HepG2 (cell line): Measurements from ENCODE around the gene SLC1A6. TPM values are rescaled to one million over a fixed set of nuclear protein-coding genes. Genes with fewer than 3 reads are reported as not detected.

Source experiments
- ATAC-seq: fragments of 200-7000 bp; cut with Tn5 transposase; 3 replicates; pipeline ENCODE4 v1.9.1; 2020; ENCODE audit warnings: mild to moderate bottlenecking, moderate library complexity
- BruUV-seq: library from RNA; stranded (reverse); fragments of 400-500 nt; replicated peaks from 2 replicates; lab custom pipeline; 2021; lab: Mats Ljungman, UMichigan
- CTCF ChIA-PET: fragments of 300-600 bp; formaldehyde crosslinking; extraction: SDS; loops from one replicate; lab custom pipeline; 2021; ENCODE audit warnings: low total read pairs, inconsistent platforms, low intra/inter-chr PET ratio; lab: Yijun Ruan, JAX
- POLR2A ChIA-PET: fragments of 350-600 bp; sonication (Branson Sonifier 250); formaldehyde crosslinking; loops from one replicate; lab custom pipeline; 2020; ENCODE audit warnings: antibody characterized with exemption, inconsistent platforms; lab: Yijun Ruan, JAX
- DNase-seq: peaks from one replicate; pipeline ENCODE4 v3.0.0-alpha.2; 2015; ENCODE audit warnings: low spot score
- FAIRE-seq: peaks from 3 replicates; lab custom pipeline; 2011; peaks lifted over from hg19 to GRCh38; lab: Jason Lieb, UNC
- H2AFZ ChIP-seq: one replicate; pipeline ENCODE4 v1.6.1; 2011; ENCODE audit warnings: low read length, inconsistent platforms
- H3K27ac ChIP-seq: fragments of 300-600 bp; 3 replicates; pipeline ENCODE4 v1.8.0; 2011; ENCODE audit warnings: mixed run types, mild to moderate bottlenecking, mixed read lengths, low read length, inconsistent platforms; ENCODE audit not compliant: insufficient read depth; ENCODE audit errors: extremely low read length
- H3K27me3 ChIP-seq, 2 experiments: fragments of 200-600 bp in 1 of 2; 2 replicates in 1 of 2; 3 replicates in 1 of 2; pipeline versions ENCODE4 v1.6.0 to v1.8.0; 2011; ENCODE audit warnings: low read length in 2 of 2, mild to moderate bottlenecking in 2 of 2, moderate library complexity in 2 of 2, inconsistent platforms in 1 of 2; ENCODE audit not compliant: insufficient read depth in 2 of 2, control insufficient read depth in 1 of 2
- H3K36me3 ChIP-seq, 2 experiments: fragments of 200-600 bp in 1 of 2; replicated peaks in 1 of 2; 2 replicates in 1 of 2; 3 replicates in 1 of 2; pipeline versions ENCODE4 v1.5.1 to v1.8.0; 2011; ENCODE audit warnings: low read length in 2 of 2, inconsistent platforms in 1 of 2; ENCODE audit not compliant: insufficient read depth in 2 of 2, control insufficient read depth in 1 of 2
- H3K4me1 ChIP-seq: 2 replicates; pipeline ENCODE4 v1.5.1; 2012; ENCODE audit warnings: low read length, inconsistent platforms; ENCODE audit not compliant: insufficient read depth
- H3K4me2 ChIP-seq: 2 replicates; pipeline ENCODE4 v1.6.0; 2011; ENCODE audit warnings: low read depth, low read length, inconsistent platforms
- H3K4me3 ChIP-seq, 3 experiments: fragments of 200-600 bp in 1 of 3; sonication (generic), shearing (Covaris generic) in 1 of 3; replicated peaks in 1 of 3; 2 replicates each; pipeline ENCODE4 v1.5.1; 2011 to 2016; ENCODE audit warnings: low read length in 3 of 3, inconsistent platforms in 2 of 3, low read depth in 2 of 3, mild to moderate bottlenecking in 2 of 3, control low read depth in 1 of 3, mixed read lengths in 1 of 3; ENCODE audit not compliant: insufficient read depth in 1 of 3
- H3K79me2 ChIP-seq: one replicate; pipeline ENCODE4 v1.6.1; 2011; ENCODE audit warnings: low read length, inconsistent platforms; ENCODE audit not compliant: insufficient read depth
- H3K9ac ChIP-seq: 2 replicates; pipeline ENCODE4 v1.6.0; 2011; ENCODE audit warnings: mild to moderate bottlenecking, low read depth, low read length, inconsistent platforms; ENCODE audit not compliant: insufficient read depth
- H3K9me3 ChIP-seq: 2 replicates; pipeline ENCODE4 v1.5.1; 2012; ENCODE audit warnings: mild to moderate bottlenecking, low read length
- H4K20me1 ChIP-seq: 2 replicates; pipeline ENCODE4 v1.6.0; 2011; ENCODE audit warnings: inconsistent platforms, mild to moderate bottlenecking, low read length, moderate library complexity; ENCODE audit not compliant: insufficient read depth
- CEBPZ ChIP-seq: IDR thresholded peaks from 2 replicates; pipeline ENCODE4 v1.6.1; 2012; ENCODE audit warnings: low read length, improper control_type of control experiment
- FOXA1 ChIP-seq, 2 experiments: fragments of 450-650 bp in 1 of 2; sonication (generic) in 1 of 2; formaldehyde crosslinking in 1 of 2; IDR thresholded peaks; 2 replicates each; pipeline versions ENCODE4 v1.4.0 to v1.6.1; 2016 to 2020; ENCODE audit warnings: missing genetic modification reagents in 1 of 2
- GFI1 ChIP-seq: sonication (generic); formaldehyde crosslinking; IDR thresholded peaks from 2 replicates; pipeline ENCODE4 v1.5.0; 2020; ENCODE audit warnings: missing genetic modification reagents, mild to moderate bottlenecking, borderline replicate concordance
- GTF3A ChIP-seq: sonication (generic); formaldehyde crosslinking; conservative IDR thresholded peaks from 2 replicates; pipeline ENCODE4 v1.4.0; 2020; ENCODE audit warnings: mild to moderate bottlenecking, missing genetic modification reagents
- HINFP ChIP-seq: sonication (generic); formaldehyde crosslinking; IDR thresholded peaks from 2 replicates; pipeline ENCODE4 v1.4.0; 2020; ENCODE audit warnings: low read depth, mild to moderate bottlenecking, missing genetic modification reagents
- HOXA3 ChIP-seq: sonication (generic); formaldehyde crosslinking; IDR thresholded peaks from 2 replicates; pipeline ENCODE4 v1.5.0; 2020; ENCODE audit warnings: missing genetic modification reagents
- HOXA7 ChIP-seq: sonication (generic); formaldehyde crosslinking; IDR thresholded peaks from 2 replicates; pipeline ENCODE4 v1.8.1; 2022; ENCODE audit warnings: mild to moderate bottlenecking, missing genetic modification reagents, moderate library complexity
- KDM3A ChIP-seq: IDR thresholded peaks from 2 replicates; pipeline ENCODE4 v1.6.1; 2018; ENCODE audit warnings: low read depth, missing compliant biosample characterization
- PBX2 ChIP-seq: IDR thresholded peaks from 2 replicates; pipeline ENCODE4 v1.6.1; 2016; ENCODE audit warnings: control low read depth
- SMC3 ChIP-seq: IDR thresholded peaks from 2 replicates; pipeline ENCODE4 v1.6.1; 2011; ENCODE audit warnings: low read length, improper control_type of control experiment
- ZC3H13 ChIP-seq: sonication (generic); formaldehyde crosslinking; IDR thresholded peaks from 2 replicates; pipeline ENCODE4 v1.8.1; 2023; ENCODE audit warnings: mild to moderate bottlenecking, missing genetic modification reagents, moderate library complexity
- ZMYM3 ChIP-seq: sonication (generic); formaldehyde crosslinking; IDR thresholded peaks from 2 replicates; pipeline ENCODE4 v1.5.1; 2020; ENCODE audit warnings: mild to moderate bottlenecking, missing genetic modification reagents
- ZNF33B ChIP-seq: sonication (generic); formaldehyde crosslinking; IDR thresholded peaks from 2 replicates; pipeline ENCODE4 v1.5.1; 2020; ENCODE audit warnings: mild to moderate bottlenecking, missing genetic modification reagents
- ZNF563 ChIP-seq: sonication (generic); formaldehyde crosslinking; IDR thresholded peaks from 2 replicates; pipeline ENCODE4 v1.8.0; 2022; ENCODE audit warnings: mild to moderate bottlenecking, moderate library complexity, missing genetic modification reagents
- ZNF609 ChIP-seq: sonication (generic); formaldehyde crosslinking; IDR thresholded peaks from 2 replicates; pipeline ENCODE4 v1.4.0; 2020; ENCODE audit warnings: mild to moderate bottlenecking, missing genetic modification reagents, borderline replicate concordance
- WGBS: methylation state at CpG from one replicate; pipeline ENCODE4 v1.1.6; 2017; ENCODE audit warnings: low lambda C conversion rate; 5-methylcytosine and 5-hydroxymethylcytosine counted together
- in situ Hi-C: cut with HindIII; loops from 2 replicates; pipeline ENCODE4 v1.10.0; 2017; ENCODE audit warnings: low pct_unique_long_range_greater_than_20kb; ENCODE audit not compliant: extremely low pct_ligation_motif_present
- intact Hi-C: fragments of 100-400 bp; cut with micrococcal nuclease; formaldehyde crosslinking; loops from one replicate; pipeline ENCODE4 v1.10.0; 2022; ENCODE audit not compliant: unreplicated experiment
- polyA plus RNA-seq, 8 experiments: library from polyadenylated mRNA; depleted of rRNA in 3 of 8; stranded (reverse) in 7 of 8; unstranded in 1 of 8; fragments of >200 nt; fragmentation: Illumina TruSeq in 4 of 8; extraction: Trizol in 4 of 8; gene quantifications; 2 replicates each; pipeline versions ENCODE4 v1.2.1 to v1.2.3, GENCODE V29; 2011 to 2016; ENCODE audit warnings: low read depth in 4 of 8, missing spikeins in 1 of 8, mixed read lengths in 1 of 8; ENCODE audit not compliant: insufficient read depth in 1 of 8
- total RNA-seq, 5 experiments: library from RNA; depleted of rRNA; stranded (reverse); fragments of >200 nt; fragmentation: Illumina TruSeq; extraction: Trizol; gene quantifications; 2 replicates each; pipeline ENCODE4 v1.2.3, GENCODE V29; 2016; ENCODE audit warnings: low read depth in 1 of 5

Gene SLC1A6
- total and polyA plus RNA-seq, 2 of the 13 experiments (the other 11 are each of a cell fraction or from before 2014, with no cell fraction given) = not detected

- no peak overlapping the region for H2AFZ ChIP-seq
- DNase-seq (no peak), ATAC-seq (no peak), FAIRE-seq (no peak)
- no peaks in the 10 kb centered on the region for H4K20me1 ChIP-seq
- H3K27ac ChIP-seq = no peak overlapping the region
- ChIA-PET CTCF (no interaction called here), POLR2A (no interaction called here)
- H3K4me3 ChIP-seq = no peak overlapping the region
- no peak overlapping the region for H3K9ac ChIP-seq
- intact Hi-C loops (no loop called here), in situ Hi-C loops (no loop called here)
- WGBS = 51% methylated on average over 11 of the region's 11 CpGs
- no peaks in the 10 kb centered on the region for H3K79me2 ChIP-seq
- 0 out of 2 replicates have a peak, but pooled peaks cover 3% of the 10 kb centered on the region for H3K9me3 ChIP-seq
- H3K27me3 ChIP-seq = 0 out of 5 replicates have a peak, but pooled peaks cover 0 to 4% of the 10 kb centered on the region in 2 experiments
- H3K36me3 ChIP-seq = no peaks in the 10 kb centered on the region
- no peak overlapping the region for H3K4me2 ChIP-seq
- H3K4me1 ChIP-seq = no peaks in the 10 kb centered on the region
- no TSS peak for BruUV-seq
- TF ChIP-seq SMC3 = no peak
- no peak for TF ChIP-seq CEBPZ
- TF ChIP-seq ZNF33B (CRISPR knock-in tag) = no peak
- no peak for TF ChIP-seq KDM3A
- TF ChIP-seq HOXA3 (CRISPR knock-in tag) = no peak
- no peak for TF ChIP-seq HINFP (CRISPR knock-in tag)
- no peak for TF ChIP-seq PBX2 (CRISPR knock-in tag)
- TF ChIP-seq ZNF563 (CRISPR knock-in tag) = no peak
- TF ChIP-seq ZNF609 = no peak
- no peak for TF ChIP-seq GFI1 (CRISPR knock-in tag)
- no peak for TF ChIP-seq ZC3H13 (CRISPR knock-in tag)
- no peak for TF ChIP-seq GTF3A (CRISPR knock-in tag)
- TF ChIP-seq FOXA1 (IDR thresholded peaks at IDR 0.05) = no peak
- no peak for TF ChIP-seq FOXA1 (CRISPR knock-in tag; IDR thresholded peaks at IDR 0.05)
- TF ChIP-seq ZMYM3 (CRISPR knock-in tag) = no peak
- TF ChIP-seq HOXA7 (CRISPR knock-in tag) = no peak
Measured at GRCh38 chr19:14952767-14953166, 26.9 kb downstream of the SLC1A6 start.
